Endometrial microvascular endothelial cells (primary cell): ENCODE measurements around the gene SPINK13. TPM values are rescaled to one million over a fixed set of nuclear protein-coding genes. Genes with fewer than 3 reads are reported as not detected.
"Not testable (repeated sequence)": the region's sequence is repeated elsewhere in the genome, so short reads cannot be mapped to it uniquely, and the experiment has no call there.

Experiments used
- in situ Hi-C: cut with HindIII; loops from 2 replicates; pipeline ENCODE4 v1.10.0; 2017; ENCODE audit warnings: low sequenced_read_pairs, low pct_unique_long_range_greater_than_20kb; ENCODE audit errors: inconsistent ontology term
- total RNA-seq: library from RNA; depleted of rRNA; stranded (reverse); fragments of >200 nt; gene quantifications from one replicate; pipeline ENCODE4 v1.2.3, GENCODE V29; 2015; ENCODE audit errors: inconsistent ontology term

Gene SPINK13
- total RNA-seq, 1 donor from 2014 or later: not detected

DNA sequence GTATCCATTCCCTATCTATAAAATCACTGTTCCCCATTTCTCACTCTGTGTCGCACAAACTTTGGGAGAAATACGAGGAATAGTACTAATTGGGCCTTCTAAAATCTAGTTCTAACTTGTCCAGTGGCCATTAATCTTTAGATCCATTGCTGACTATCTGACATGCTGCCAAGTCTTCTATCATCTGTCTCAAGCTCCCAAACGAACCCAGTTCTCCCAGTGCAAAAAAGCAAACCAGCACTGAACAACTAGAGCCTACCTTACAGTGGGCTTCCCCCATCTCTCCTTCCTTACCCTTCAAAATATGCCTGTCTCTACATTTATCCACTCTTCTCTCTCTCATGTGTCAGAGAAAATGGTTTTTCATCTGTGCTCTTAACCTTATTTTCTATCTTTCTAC lies 40.4 kb downstream of the SPINK13 start:
- in situ Hi-C loops: no loop called here

GRCh38 chr5:148309746-148310145 lies 41.2 kb downstream of the SPINK13 start:
- in situ Hi-C loops: no loop called here

DNA sequence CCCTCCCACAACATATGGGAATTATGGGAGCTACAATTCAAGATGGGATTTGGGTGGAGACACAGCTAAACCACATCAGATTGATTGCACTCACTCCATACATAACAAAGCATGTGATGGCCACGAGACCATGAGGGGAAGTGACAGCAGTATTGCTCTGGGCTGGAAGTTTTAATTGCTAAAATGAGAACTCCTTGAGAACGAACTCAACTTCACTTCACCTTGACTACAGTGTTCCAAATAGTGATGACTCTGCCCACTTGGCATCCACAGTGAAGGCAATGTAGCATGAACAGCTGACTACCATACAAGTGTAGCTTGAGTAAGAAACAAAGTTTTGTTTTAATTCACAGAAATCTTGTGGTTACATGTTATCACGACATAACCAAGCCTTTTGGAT lies 42.9 kb downstream of the SPINK13 start:
- in situ Hi-C loops: no loop called here

- in situ Hi-C loops: no loop called here
These were observed 43.6 kb downstream of the SPINK13 start, which contains the start of gene SPINK7 for GRCh38 chr5:148312153-148312552. Gene SPINK7, plus strand, starts transcription at chr5:148312423. Its CDS starts 61 bp downstream, at chr5:148312484.

GRCh38 chr5:148314187-148314586 lies 45.6 kb downstream of the SPINK13 start:
- in situ Hi-C loops: no loop called here

GRCh38 chr5:148314731-148315130 lies 46.1 kb downstream of the SPINK13 start:
- in situ Hi-C loops: no loop called here

DNA sequence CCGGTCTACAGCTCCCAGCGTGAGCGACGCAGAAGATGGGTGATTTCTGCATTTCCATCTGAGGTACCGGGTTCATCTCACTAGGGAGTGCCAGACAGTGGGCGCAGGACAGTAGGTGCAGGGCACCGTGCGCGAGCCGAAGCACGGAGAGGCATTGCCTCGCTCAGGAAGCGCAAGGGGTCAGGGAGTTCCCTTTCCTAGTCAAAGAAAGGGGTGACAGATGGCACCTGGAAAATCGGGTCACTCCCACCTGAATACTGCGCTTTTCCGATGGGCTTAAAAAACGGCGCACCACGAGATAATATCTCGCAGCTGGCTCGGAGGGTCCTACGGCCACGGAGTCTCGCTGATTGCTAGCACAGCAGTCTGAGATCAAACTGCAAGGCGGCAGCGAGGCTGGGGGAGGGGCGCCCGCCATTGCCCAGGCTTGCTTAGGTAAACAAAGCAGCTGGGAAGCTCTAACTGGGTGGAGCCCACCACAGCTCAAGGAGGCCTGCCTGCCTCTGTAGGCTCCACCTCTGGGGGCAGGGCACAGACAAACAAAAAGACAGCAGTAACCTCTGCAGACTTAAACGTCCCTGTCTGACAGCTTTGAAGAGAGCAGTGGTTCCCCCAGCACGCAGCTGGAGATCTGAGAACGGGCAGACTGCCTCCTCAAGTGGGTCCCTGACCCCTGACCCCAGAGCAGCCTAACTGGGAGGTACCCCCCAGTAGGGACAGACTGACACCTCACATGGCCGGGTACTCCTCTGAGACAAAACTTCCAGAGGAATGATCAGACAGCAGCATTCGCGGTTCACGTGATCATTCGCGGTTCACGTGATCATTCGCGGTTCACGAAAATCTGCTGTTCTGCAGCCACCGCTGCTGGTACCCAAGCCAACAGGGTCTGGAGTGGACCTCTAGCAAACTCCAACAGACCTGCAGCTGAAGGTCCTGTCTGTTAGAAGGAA lies 51.7 kb downstream of the SPINK13 start:
- in situ Hi-C loops: not testable (repeated sequence)

DNA sequence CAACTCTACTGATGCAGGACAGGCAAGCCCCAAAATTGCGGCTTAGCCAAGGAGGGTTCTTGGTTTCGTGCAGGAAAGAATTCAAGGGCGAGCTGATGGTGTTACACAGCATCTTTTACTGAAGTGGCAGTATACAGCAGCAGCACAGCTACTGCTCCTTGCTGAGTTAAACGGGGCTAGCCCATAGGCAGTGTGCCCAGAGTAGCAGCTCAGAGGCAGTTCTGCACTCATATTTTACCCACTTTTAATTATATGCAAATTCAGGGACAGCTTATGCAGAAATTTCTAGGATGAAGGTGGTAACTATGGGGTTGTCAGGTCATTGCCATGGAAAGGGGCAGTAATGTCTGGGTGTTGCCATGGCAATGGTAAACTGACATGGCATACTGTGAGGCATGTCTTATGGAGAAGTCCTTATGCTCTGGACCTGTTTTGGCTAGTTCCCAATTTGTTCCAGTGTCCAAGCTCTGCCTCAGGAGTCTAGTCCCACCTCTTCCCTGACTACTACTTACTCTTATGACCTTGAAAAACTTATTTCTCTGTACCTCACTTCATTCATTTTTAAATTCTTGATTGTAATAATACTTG lies 64.8 kb downstream of the SPINK13 start:
- in situ Hi-C loops: no loop called here

DNA sequence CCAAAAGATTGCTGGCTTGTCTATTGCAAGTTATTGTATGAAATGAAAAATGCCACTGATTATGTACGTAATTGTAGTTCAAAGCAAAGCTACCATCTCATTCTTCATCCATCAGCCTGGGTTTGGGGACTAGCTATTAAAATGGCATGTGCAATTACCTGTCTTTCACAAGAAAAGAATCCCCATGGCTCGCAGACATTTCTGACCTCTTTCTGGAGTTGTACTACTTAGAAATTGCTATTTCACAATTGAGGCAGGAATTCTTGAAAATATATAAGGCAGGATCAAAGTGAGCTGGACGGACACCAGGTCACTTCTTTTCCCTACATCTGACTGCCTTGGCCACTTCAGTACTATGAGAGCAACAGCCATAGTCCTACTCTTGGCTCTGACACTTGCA lies 66.7 kb downstream of the SPINK13 start, which contains the start of gene SPINK9:
TSS of gene SPINK9 (plus strand) at position 301 of the 400 bp plus-strand sequence. CDS start at position 356, 55 bp downstream.
- in situ Hi-C loops: no loop called here

Other genes starting within 250 kb of the SPINK13 start
- not detected for gene SPINK5, start 204.8 kb upstream of the SPINK13 start, total RNA-seq
- gene SPINK14, start 100.2 kb upstream of the SPINK13 start, total RNA-seq: not detected
- gene SPINK6, start 65.8 kb upstream of the SPINK13 start, total RNA-seq: not detected
- not detected for gene MARCOL, start 30.3 kb upstream of the SPINK13 start, total RNA-seq
- gene SPINK7, start 43.6 kb downstream of the SPINK13 start, total RNA-seq: not detected
- gene SPINK9, start 66.8 kb downstream of the SPINK13 start, total RNA-seq: not detected
- gene FBXO38, start 115.2 kb downstream of the SPINK13 start, total RNA-seq: 36.6 TPM